C4-2B (cell line): Measurements from ENCODE around the gene SMIM38.
A peak's percentile ranks its signal among the peaks of the same experiment; 100 is the strongest.

Source experiments
- H3K27ac ChIP-seq: fragments of 450-650 bp; 2 replicates; pipeline ENCODE4 v1.5.1; 2017
- CTCF ChIP-seq: fragments of 450-650 bp; conservative IDR thresholded peaks from 2 replicates; pipeline ENCODE4 v1.5.1; 2017; ENCODE audit warnings: mild to moderate bottlenecking
- ZFX ChIP-seq: fragments of 450-650 bp; IDR thresholded peaks from 2 replicates; pipeline ENCODE4 v1.6.1; 2017

Gene SMIM38

DNA sequence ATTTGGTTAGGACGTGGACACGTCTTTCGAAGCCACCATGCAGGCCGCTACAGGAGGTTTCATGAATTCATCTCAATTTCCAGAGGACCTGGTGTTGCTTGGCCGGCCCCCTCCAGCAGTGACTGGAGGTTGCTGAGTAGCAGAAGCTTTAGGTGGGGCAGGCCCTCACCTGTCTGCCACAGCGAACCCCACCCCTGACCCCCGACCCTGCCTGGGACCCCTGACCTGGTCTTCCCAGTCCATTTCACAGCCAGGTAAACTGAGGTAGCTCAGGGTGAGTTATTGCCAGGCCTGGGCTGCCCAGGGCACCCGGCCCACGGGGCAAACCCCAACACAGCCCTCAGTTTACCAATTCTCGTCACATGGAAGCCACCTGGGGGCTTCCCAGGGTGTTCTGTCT is 39.1 kb upstream of the SMIM38 start:
- H3K27ac ChIP-seq = no peak overlapping the region
- TF ChIP-seq ZFX = no peak
- TF ChIP-seq CTCF = no peak

GRCh38 chr11:69119190-69119589 is 36.5 kb upstream of the SMIM38 start:
- no peak overlapping the region for H3K27ac ChIP-seq
- TF ChIP-seq ZFX = no peak
- TF ChIP-seq CTCF = no peak

DNA sequence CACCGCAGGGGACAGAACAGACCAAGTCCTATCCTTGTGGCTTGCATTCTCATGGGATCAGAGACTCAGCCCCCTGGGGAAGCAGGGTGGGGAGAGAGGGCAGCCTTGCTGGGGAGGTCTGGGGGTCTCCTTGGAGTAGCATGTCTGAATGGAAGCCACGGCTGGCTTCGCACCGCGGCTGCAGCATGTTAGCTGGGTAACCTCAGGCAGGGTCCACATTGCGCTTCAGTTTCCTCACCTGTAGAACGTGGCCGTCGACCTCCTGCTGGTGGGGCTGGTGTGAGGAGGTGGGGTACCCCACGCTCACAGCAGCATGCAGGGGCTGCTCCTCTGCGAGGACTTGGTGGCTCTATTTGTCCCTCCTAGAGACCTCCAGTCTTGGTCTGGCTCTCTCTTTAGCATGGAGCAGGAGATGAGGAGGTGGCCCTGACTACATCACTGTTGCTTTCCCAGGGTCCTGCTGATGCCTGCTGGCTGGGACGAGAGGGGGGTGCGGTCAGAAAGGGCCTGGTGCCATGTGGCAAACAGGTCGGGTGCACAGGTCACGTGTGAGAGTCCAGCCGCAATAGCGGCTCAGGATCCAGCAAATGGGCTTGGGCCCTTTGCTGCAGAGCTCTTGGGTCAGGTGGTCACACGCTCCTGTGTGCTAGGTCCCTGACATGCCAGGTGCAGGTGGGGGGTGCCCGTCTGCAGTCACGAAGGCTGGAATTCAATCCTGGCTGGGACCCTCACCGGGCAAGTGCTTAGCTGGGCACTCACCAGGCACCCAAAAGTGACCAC is 35.4 kb upstream of the SMIM38 start:
- TF ChIP-seq CTCF (no peak), ZFX (no peak)
- H3K27ac ChIP-seq = no peak overlapping the region

GRCh38 chr11:69121021-69121420 is 34.7 kb upstream of the SMIM38 start:
- H3K27ac ChIP-seq = no peak overlapping the region
- TF ChIP-seq CTCF = no peak
- TF ChIP-seq ZFX = no peak

GRCh38 chr11:69121621-69122325 is 34.0 kb upstream of the SMIM38 start:
- peak overlapping the region; percentile 52 for H3K27ac ChIP-seq

GRCh38 chr11:69122326-69122629 is 33.5 kb upstream of the SMIM38 start:
- H3K27ac ChIP-seq = peak overlapping the region; percentile 52

More at GRCh38 chr11:69121621-69122325, 34.0 kb upstream of the SMIM38 start:
- TF ChIP-seq CTCF = no peak
- TF ChIP-seq ZFX = no peak

More at GRCh38 chr11:69122326-69122629, 33.5 kb upstream of the SMIM38 start:
- no peak for TF ChIP-seq ZFX
- TF ChIP-seq CTCF = no peak
